NCI-H1436 treated with DMSO at 0.1 percent for 48 hours (cell line): ENCODE results near the gene AATF.

ENCODE experiments used
- DNase-seq: peaks from one replicate; lab custom pipeline; 2025; lab: John Stamatoyannopoulos, UW

Gene AATF

GRCh38 chr17:37081287-37081686, 132.5 kb downstream of the AATF start:
- DNase-seq = no peak

- no peak for DNase-seq
Observed at GRCh38 chr17:37082311-37082860, 133.6 kb downstream of the AATF start.

GRCh38 chr17:37082985-37083384, 134.2 kb downstream of the AATF start:
- DNase-seq = no peak

GRCh38 chr17:37083456-37083855, 134.7 kb downstream of the AATF start:
- no peak for DNase-seq

- no peak for DNase-seq
Observed at GRCh38 chr17:37084372-37084771, 135.6 kb downstream of the AATF start.

- DNase-seq = no peak
Observed at GRCh38 chr17:37086334-37086733, 137.6 kb downstream of the AATF start.

- DNase-seq = no peak
Observed at GRCh38 chr17:37086948-37087347, 138.2 kb downstream of the AATF start.

GRCh38 chr17:37087683-37088082, 138.9 kb downstream of the AATF start:
- DNase-seq = no peak

GRCh38 chr17:37088459-37088858, 139.7 kb downstream of the AATF start:
- DNase-seq = no peak

GRCh38 chr17:37088913-37089312, 140.2 kb downstream of the AATF start:
- no peak for DNase-seq

GRCh38 chr17:37089956-37090355, 141.2 kb downstream of the AATF start:
- DNase-seq = no peak

- DNase-seq = no peak
Observed at GRCh38 chr17:37090941-37091340, 142.2 kb downstream of the AATF start.

GRCh38 chr17:37092071-37092470, 143.3 kb downstream of the AATF start:
- DNase-seq = no peak

- no peak for DNase-seq
Observed at GRCh38 chr17:37092701-37093100, 143.9 kb downstream of the AATF start.

- no peak for DNase-seq
Observed at GRCh38 chr17:37094391-37094790, 145.6 kb downstream of the AATF start.

- DNase-seq = no peak
Observed at GRCh38 chr17:37096071-37096470, 147.3 kb downstream of the AATF start.

GRCh38 chr17:37097154-37097553, 148.4 kb downstream of the AATF start:
- no peak for DNase-seq

- no peak for DNase-seq
Observed at GRCh38 chr17:37098152-37098551, 149.4 kb downstream of the AATF start.

GRCh38 chr17:37098910-37099664, 150.3 kb downstream of the AATF start:
- DNase-seq = no peak

- DNase-seq = no peak
Observed at GRCh38 chr17:37100231-37100630, 151.5 kb downstream of the AATF start.

- no peak for DNase-seq
Observed at GRCh38 chr17:37101306-37101705, 152.6 kb downstream of the AATF start.

- DNase-seq = no peak
Observed at GRCh38 chr17:37103231-37103630, 154.5 kb downstream of the AATF start.

GRCh38 chr17:37106049-37106448, 157.3 kb downstream of the AATF start:
- DNase-seq = no peak
